ENCODE results near the gene NFIA.

DNA sequence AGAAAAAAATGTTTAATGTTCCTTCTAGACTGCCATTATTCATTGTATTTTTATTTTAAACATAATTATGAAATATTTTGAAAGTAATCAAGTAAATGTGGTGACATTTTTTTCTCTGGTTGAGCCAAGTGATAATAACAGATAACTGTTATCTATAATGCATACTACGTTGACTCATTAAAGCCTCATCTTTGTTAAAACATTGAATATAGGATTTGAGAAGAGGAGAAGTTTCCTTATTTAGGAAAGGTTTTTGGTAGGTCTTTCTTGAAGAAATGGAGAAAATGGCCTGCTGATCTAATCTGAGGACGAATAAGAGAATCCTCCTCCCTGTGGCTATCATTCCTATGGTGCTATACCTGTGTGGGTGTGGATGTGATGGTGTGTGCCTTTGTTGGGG is 89.0 kb downstream of the NFIA start:
- TF ChIP-seq CREM (IDR thresholded peaks at IDR 0.05; ENCODE audit: low read depth) (no peak), HMG20A (CRISPR knock-in tag; conservative IDR thresholded peaks at IDR 0.05) (no peak), ERF (CRISPR knock-in tag; IDR thresholded peaks at IDR 0.05) (no peak), NR2C2 (CRISPR knock-in tag; IDR thresholded peaks at IDR 0.05) (no peak), NR2C2 (tag; IDR thresholded peaks at IDR 0.05) (no peak)
- TF ChIP-seq, protein P1, sequence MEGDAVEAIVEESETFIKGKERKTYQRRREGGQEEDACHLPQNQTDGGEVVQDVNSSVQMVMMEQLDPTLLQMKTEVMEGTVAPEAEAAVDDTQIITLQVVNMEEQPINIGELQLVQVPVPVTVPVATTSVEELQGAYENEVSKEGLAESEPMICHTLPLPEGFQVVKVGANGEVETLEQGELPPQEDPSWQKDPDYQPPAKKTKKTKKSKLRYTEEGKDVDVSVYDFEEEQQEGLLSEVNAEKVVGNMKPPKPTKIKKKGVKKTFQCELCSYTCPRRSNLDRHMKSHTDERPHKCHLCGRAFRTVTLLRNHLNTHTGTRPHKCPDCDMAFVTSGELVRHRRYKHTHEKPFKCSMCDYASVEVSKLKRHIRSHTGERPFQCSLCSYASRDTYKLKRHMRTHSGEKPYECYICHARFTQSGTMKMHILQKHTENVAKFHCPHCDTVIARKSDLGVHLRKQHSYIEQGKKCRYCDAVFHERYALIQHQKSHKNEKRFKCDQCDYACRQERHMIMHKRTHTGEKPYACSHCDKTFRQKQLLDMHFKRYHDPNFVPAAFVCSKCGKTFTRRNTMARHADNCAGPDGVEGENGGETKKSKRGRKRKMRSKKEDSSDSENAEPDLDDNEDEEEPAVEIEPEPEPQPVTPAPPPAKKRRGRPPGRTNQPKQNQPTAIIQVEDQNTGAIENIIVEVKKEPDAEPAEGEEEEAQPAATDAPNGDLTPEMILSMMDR (IDR thresholded peaks at IDR 0.05 in 2 of 3, conservative IDR thresholded peaks at IDR 0.05 in 1 of 3; ENCODE audit: insufficient read depth in 2 of 3, low read depth in 1 of 3, low read length in 3 of 3): no peak
